HG02938 (cell line): ENCODE data around the gene TSC22D2.

ENCODE experiments used
- ATAC-seq: cut with Tn5 transposase; IDR thresholded peaks from one replicate; pipeline ENCODE4 v1.9.1; 2021; ENCODE audit warnings: mild to moderate bottlenecking, moderate library complexity; ENCODE audit not compliant: unreplicated experiment

Gene TSC22D2

DNA sequence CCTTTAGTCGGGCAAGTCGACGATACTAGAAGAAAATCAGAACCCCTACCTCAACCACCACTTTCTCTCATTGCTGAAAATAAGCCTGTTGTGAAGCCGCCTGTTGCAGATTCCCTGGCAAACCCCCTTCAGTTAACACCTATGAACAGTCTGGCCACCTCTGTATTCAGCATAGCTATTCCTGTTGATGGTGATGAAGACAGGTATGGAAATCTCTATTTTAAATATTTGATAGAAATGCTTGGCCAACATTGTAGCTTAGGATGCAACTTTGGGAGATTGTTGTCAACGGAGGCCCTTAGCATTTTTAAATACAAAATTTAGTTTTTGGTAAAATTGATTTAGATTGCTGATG, 3.0 kb downstream of the TSC22D2 start:
- no peak for ATAC-seq

DNA sequence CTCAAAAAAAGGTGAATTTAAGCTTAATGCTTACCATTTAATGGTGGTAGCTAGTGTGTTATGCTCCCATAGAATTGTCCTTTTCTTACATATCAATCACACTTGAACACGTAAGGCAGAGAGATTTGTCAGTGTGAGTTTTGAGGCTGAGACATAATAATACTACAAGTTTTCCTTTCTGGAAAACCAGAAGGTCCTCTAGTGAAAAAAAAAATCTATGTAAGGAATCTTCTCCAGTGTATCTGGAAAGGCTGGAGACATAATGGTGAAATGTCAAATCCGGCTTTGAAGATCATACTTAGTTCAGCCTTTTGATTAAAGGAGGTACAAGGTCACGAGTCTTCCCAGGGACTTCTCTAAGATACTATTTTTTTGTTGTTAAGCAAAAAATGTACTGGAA, 3.4 kb downstream of the TSC22D2 start:
- no peak for ATAC-seq

DNA sequence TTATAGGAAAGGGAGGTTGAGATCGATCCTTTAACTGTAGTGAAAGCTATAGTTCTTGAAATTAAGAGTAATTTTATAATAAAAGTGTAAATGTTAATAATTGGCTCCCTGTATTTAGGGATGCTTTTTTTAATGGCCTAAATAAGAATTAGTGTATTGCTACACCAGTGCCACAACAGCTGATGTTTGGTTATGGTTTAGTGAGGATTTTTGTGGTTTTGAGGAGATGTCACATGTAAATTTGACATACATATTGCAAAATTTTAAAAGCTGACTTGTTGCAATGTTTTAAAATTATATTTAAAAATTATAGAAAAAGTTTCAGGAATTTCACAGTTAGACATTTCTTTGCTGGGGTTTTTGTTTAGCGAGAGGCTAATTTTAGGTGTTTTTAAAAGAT, 3.9 kb downstream of the TSC22D2 start:
- no peak for ATAC-seq

DNA sequence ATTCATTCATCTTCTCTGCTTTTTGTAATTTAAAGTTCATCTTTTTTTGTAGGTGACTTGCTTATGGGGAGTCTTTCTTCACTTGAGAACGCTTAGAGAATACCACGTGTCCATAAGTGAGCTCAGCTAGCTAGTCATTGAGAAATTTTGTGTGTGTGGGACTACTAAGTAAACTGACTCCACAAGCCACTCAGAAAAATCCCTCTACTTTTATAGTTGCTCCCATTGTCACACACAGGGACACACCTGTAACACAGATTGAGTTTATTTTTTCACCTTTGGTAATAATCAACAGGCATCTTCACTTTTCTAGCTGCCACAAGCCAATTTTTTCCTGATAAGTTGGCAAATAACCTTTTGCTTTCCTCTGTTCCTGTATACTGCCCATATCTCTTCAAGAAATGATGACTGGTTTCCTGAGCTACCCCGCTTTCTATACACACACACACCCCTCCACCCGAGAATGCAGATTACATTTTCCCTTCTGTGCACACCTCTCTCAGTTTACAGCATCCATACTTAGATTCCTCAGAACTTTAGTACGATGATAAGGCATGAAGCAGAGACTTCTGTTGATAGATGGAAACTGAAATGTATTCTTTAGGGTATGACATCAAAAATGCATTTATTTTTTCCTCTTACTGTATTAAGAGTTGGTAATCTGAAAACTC, 4.6 kb downstream of the TSC22D2 start:
- no peak for ATAC-seq

DNA sequence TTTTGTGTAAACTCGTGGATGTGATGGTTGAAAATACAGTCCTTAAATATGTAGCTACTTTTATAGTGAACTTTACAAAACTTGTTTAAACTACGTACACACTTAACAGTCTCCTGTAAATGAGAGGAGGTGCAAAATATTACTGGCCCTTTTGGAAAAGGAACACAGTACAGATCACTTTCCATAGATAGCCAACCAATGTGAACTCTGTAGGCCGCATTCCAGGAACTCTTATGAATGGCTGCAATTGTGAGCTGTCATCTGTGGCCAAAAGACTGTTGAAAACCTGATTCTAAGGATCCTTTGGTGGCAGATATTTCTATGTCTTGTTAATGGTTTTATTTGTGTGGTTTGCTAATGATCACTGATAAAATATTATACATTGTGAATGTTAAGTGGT, 6.2 kb downstream of the TSC22D2 start:
- ATAC-seq, result no peak

DNA sequence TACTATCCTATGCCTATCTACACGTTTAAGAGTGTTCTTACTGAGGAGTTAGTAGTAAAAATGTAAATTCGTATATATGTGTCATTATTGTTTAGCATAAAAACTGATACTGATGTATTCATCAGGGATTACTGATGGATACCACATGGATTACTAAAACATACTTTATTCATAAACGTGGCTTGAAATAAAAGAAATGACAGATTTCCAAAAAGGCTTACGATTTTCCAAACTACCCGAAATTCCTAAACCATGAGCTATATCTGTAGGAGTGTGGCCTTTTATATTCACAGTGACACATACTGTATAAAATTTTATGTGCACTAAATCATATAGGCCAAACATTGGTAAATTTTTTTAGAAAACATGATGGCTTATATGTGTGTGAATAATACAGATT, 6.9 kb downstream of the TSC22D2 start:
- no peak for ATAC-seq

GRCh38 chr3:150419076-150419868, 11.2 kb downstream of the TSC22D2 start:
- no peak for ATAC-seq

GRCh38 chr3:150419959-150420358, 11.9 kb downstream of the TSC22D2 start:
- ATAC-seq, result no peak

DNA sequence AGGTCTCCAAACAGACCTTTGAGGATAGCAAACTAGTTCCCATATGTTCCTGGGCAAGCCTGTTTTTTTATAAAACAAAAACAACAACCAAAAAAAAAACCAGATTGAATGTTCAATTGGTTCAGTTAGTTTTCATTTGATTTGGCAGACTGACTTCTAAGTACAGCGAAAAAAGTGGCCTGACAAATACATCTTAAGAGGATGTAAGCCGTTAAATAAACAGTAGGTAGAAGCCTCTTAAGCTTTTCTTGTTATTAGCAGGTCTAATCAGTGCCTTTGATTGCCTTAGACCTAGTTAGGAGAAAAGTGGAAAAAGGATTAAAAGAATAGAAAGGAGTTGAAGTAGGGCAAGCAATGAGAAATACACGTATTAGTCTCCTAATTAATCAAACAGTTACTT, 13.2 kb downstream of the TSC22D2 start:
- ATAC-seq, result no peak

- no peak for ATAC-seq
Observed at GRCh38 chr3:150421799-150422548, 13.9 kb downstream of the TSC22D2 start.

DNA sequence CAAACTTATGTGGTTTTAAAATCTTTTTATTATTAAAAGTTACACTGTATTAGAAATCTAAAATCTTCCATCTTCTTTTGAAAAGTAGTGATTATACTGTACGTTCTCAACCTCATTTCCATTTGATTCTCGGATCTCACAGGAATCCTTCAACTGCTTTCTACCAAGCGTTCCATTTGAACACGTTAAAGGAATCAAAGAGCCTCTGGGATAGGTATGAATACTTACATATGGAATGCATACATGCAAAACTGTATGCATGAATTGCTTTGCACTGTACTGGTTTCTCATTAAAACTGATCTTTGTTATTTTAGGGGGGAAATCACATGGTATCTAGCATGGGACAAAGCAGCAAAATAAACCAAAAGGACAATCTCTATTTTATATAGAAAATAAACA, 14.8 kb downstream of the TSC22D2 start:
- ATAC-seq, result no peak

GRCh38 chr3:150423761-150424160, 15.7 kb downstream of the TSC22D2 start:
- no peak for ATAC-seq

- ATAC-seq, result no peak
Observed at GRCh38 chr3:150426292-150426691, 18.2 kb downstream of the TSC22D2 start.

DNA sequence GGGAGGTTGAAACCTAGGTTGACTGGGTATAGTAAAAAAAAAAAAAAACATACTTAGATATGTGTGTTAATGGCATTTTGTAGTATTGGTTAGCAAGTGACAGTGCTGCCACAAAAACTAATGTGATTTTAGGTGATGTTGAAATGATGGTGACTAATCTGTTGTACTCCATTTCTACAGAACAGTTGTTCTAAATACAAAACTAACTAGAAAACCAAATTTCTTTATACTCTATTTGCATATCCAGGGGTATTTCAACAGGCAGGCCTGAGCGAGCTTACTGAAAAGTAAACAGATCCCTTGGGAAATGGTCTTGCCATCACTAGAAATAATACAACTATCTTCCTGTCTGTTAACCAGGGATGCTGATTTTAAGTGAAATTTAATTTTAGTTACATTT, 20.5 kb downstream of the TSC22D2 start:
- no peak for ATAC-seq

GRCh38 chr3:150429767-150430671, 21.9 kb downstream of the TSC22D2 start:
- ATAC-seq, result no peak

- ATAC-seq, result no peak
Observed at GRCh38 chr3:150433347-150433746, 25.2 kb downstream of the TSC22D2 start.

DNA sequence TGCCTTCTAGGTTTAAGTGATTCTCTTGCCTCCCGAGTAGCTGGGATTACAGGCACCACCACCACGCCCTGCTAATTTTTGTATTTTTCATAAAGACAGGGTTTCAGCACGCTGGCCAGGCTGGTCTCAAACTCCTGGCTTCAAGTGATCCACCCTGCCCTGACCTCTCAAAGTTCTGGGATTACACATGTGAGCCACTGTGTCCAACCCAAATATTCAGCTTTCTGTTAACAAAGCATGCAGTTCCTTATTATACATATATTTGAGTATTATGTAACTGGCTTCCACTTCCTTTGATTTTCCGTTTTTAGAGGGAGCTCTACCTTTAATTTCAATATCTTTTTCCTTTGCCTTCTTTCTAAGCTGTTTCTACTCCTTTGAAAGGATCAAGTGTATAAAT, 26.1 kb downstream of the TSC22D2 start:
- ATAC-seq, result no peak

GRCh38 chr3:150436161-150436560, 28.1 kb downstream of the TSC22D2 start:
- no peak for ATAC-seq

DNA sequence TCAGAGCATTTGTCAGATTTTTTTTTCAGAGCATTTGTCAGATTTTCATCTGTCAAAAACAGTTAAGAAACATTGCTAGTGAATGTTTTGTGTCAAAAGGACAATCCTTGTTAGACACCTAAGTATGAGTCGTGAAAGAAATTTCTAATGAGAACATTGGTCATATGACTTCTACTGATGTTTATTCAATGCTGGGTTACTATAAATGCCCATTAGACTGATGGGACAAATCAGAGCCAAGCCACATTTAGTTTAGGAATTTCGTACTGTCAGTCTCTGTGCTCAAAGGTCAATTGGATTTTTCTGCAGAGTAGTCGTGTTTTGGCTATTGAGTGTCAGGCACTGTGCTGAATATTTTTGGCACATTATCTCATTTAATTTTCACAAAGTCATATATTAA, 31.6 kb downstream of the TSC22D2 start:
- ATAC-seq, result no peak

DNA sequence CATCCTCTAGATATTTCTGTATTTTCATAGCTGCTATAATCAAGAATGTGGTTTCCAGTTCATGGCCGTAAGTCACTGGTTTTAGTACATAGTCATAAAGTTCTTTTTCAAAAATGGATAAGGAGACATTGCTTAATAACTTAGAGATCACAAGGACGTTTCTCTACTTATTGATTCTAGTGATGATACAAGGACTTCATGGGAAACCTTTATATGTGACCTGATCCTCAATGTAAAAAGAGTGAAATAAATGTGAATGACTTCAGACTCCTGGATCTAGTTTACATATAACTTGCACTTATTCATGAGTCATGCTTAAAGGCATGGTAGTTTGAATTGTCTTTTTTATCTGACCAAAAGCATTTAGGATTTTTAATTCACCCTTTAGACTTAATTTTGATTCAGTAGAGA, 35.2 kb downstream of the TSC22D2 start:
- no peak for ATAC-seq

DNA sequence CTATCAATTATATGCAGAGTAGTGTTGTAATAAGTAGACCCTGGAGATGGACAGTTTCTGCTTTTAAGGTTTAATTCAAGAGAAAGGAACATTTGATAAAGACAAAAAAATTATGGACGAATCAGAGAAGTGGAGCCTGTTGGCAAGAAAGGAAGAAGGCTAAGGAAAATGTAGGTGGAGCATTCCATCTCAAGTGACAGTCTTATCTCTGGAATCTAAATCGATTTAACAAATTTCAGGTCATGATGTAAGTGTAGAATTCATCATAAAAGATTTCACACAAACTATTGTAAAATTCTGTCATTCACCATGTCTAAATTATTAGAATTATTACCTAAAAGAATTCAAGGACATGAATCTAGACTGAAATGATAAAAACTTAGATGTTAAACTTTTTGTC, 36.3 kb downstream of the TSC22D2 start:
- ATAC-seq, result no peak
